ENCODE measurements around the gene NUMA1.

NUMA1 gene

GRCh38 chr11:72003776-72004171, 76.6 kb downstream of the NUMA1 start:
- no peak for DNase-seq (ENCODE audit: low spot score)
- TF ChIP-seq, protein P1, sequence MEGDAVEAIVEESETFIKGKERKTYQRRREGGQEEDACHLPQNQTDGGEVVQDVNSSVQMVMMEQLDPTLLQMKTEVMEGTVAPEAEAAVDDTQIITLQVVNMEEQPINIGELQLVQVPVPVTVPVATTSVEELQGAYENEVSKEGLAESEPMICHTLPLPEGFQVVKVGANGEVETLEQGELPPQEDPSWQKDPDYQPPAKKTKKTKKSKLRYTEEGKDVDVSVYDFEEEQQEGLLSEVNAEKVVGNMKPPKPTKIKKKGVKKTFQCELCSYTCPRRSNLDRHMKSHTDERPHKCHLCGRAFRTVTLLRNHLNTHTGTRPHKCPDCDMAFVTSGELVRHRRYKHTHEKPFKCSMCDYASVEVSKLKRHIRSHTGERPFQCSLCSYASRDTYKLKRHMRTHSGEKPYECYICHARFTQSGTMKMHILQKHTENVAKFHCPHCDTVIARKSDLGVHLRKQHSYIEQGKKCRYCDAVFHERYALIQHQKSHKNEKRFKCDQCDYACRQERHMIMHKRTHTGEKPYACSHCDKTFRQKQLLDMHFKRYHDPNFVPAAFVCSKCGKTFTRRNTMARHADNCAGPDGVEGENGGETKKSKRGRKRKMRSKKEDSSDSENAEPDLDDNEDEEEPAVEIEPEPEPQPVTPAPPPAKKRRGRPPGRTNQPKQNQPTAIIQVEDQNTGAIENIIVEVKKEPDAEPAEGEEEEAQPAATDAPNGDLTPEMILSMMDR (IDR thresholded peaks at IDR 0.05; ENCODE audit: extremely low read depth, missing control alignments), result no peak

GRCh38 chr11:72002841-72003775, 77.2 kb downstream of the NUMA1 start:
- TF ChIP-seq, protein P1 (IDR thresholded peaks at IDR 0.05; ENCODE audit: extremely low read depth, missing control alignments), result no peak
- DNase-seq (ENCODE audit: low spot score), result no peak

DNA sequence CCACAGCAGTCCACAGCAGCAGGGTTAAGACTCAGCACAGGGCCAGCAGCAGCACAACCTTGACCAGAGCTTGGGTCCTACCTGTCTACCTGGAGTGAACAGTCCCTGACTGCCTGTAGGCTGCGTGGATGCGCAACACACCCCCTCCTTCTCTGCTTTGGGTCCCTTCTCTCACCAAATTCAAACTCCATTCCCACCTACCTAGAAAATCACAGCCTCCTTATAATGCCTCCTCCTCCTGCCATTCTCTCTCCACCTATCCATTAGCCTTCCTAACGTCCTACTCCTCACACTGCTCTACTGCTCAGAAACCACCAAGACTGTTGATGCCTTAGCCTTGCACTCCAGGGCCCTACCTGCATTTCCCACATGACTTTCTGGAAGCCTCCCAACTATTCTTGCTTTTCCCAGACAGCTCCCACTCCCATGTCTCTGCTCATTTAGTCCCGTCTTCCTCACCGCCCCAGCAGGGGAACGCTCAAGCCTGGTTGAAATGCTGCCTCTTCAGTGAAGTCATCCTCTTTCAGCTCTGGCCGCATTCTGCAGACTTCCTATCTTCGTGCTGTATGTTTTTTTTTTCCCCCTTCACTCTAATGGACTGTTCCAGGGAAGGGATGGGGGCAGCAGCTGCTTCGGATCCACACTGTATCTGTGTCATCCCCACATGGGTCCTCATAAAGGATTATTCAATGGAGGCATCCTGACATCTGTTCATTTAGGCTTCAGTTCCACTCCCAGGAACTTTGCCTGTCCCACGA, 78.3 kb downstream of the NUMA1 start:
- DNase-seq (ENCODE audit: low spot score), result no peak
- TF ChIP-seq, protein P1 (IDR thresholded peaks at IDR 0.05; ENCODE audit: extremely low read depth, missing control alignments), result no peak

DNA sequence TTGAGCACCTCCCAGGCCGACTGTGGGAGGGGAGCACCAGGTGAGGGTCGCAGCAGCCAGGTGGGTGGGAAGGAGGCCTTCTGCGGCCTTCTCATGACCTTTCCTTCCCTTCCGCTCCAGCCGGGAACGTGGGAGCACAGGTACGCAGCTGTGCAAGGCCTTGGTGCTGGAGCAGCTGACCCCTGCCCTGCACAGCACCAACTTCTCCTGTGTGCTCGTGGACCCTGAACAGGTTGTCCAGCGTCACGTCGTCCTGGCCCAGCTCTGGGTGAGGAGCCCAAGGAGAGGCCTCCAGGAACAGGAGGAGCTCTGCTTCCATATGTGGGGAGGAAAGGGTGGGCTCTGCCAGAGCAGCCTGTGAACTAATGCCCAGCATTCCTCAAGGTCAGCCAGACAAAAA, 79.1 kb downstream of the NUMA1 start:
- no peak for DNase-seq (ENCODE audit: low spot score)
- TF ChIP-seq, protein P1 (IDR thresholded peaks at IDR 0.05; ENCODE audit: extremely low read depth, missing control alignments), result no peak

DNA sequence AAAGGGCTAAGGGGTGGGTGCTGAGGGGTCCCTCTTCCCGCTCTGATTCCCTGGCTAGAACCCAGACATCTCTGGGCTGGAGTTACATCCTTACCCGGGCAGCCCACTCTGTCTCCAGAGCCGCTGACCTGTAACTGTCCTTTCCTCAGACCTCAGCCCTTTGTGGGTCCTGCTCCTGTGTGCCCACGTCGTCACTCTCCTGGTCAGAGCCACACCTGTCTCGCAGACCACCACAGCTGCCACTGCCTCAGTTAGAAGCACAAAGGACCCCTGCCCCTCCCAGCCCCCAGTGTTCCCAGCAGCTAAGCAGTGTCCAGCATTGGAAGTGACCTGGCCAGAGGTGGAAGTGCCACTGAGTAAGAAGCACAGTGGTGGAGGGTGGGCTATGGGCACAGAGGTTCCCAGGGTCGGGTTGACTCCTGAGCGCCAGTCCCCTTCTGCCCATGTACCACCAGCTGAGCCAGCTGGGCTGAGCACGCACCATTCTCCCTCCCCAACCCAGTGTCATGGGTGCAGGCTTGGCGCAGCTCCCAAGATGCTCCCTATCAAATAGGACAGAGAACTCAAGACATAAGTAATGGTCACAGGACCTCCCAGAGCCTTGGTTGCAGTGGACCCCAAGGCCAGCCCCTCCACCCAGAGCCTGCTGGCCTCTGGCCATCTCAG, 80.0 kb downstream of the NUMA1 start:
- DNase-seq (ENCODE audit: low spot score), result no peak
- TF ChIP-seq, protein P1 (IDR thresholded peaks at IDR 0.05; ENCODE audit: extremely low read depth, missing control alignments), result no peak

GRCh38 chr11:71999798-72000197, 80.5 kb downstream of the NUMA1 start:
- TF ChIP-seq, protein P1 (IDR thresholded peaks at IDR 0.05; ENCODE audit: extremely low read depth, missing control alignments), result no peak

More at GRCh38 chr11:71999798-72000197, 80.5 kb downstream of the NUMA1 start:
- DNase-seq (ENCODE audit: low spot score), result no peak
